Esophagus muscularis mucosa (tissue), 4 donors: ENCODE measurements around the gene ITPR1. TPM values are rescaled to one million over a fixed set of nuclear protein-coding genes. Genes with fewer than 3 reads are reported as not detected.
A peak's percentile ranks its signal among the peaks of the same experiment; 100 is the strongest.

Source experiments
- DNase-seq: peaks from one replicate; pipeline ENCODE4 v3.0.0-alpha.2; 2017; ENCODE audit errors: extremely low spot score
- H3K27ac ChIP-seq, 4 donors: fragments of 200-600 bp; sonication (generic); replicated peaks in 1 of 4; 1 replicate in 3 of 4; 2 replicates in 1 of 4; pipeline ENCODE4 v1.5.1; 2016 to 2019; ENCODE audit warnings: mild to moderate bottlenecking in 1 of 4
- H3K27me3 ChIP-seq, 4 donors: fragments of 200-600 bp; sonication (generic); one replicate each; pipeline versions ENCODE4 v1.5.1 to v1.6.0; 2016 to 2019
- H3K36me3 ChIP-seq, 4 donors: fragments of 200-600 bp; sonication (generic); one replicate each; pipeline ENCODE4 v1.5.1; 2016 to 2019
- H3K4me1 ChIP-seq, 4 donors: fragments of 200-600 bp; sonication (generic); one replicate each; pipeline ENCODE4 v1.5.1; 2016 to 2019
- H3K4me3 ChIP-seq, 4 donors: fragments of 200-600 bp; sonication (generic); 1 replicate in 2 of 4; 2 replicates in 2 of 4; pipeline ENCODE4 v1.5.1; 2016 to 2019; ENCODE audit warnings: mild to moderate bottlenecking in 4 of 4, moderate library complexity in 1 of 4
- H3K9me3 ChIP-seq, 4 donors: fragments of 200-600 bp; sonication (generic); 1 replicate in 3 of 4; 2 replicates in 1 of 4; pipeline ENCODE4 v1.5.1; 2016 to 2019
- CTCF ChIP-seq, 3 experiments: fragments of 200-600 bp in 2 of 3; fragments of 450-650 bp in 1 of 3; sonication (generic) in 2 of 3; IDR thresholded peaks; one replicate each; pipeline ENCODE4 v1.5.1; 2017 to 2019; ENCODE audit warnings: antibody characterized with exemption in 3 of 3, mild to moderate bottlenecking in 2 of 3, moderate library complexity in 1 of 3
- EP300 ChIP-seq: sonication (generic); formaldehyde crosslinking; IDR thresholded peaks from one replicate; pipeline ENCODE4 v1.6.1; 2017; ENCODE audit warnings: antibody characterized with exemption
- POLR2A ChIP-seq: fragments of 450-650 bp; IDR thresholded peaks from one replicate; pipeline ENCODE4 v1.6.1; 2017; ENCODE audit warnings: antibody characterized with exemption, moderate library complexity, mild to moderate bottlenecking, low read depth
- POLR2AphosphoS5 ChIP-seq, 2 donors: sonication (generic); formaldehyde crosslinking; IDR thresholded peaks; one replicate each; pipeline ENCODE4 v1.6.1; 2017; ENCODE audit warnings: antibody characterized with exemption in 2 of 2
- WGBS: methylation state at CpG from one replicate; pipeline ENCODE4 v1.1.5; 2018; 5-methylcytosine and 5-hydroxymethylcytosine counted together
- intact Hi-C: fragments of 100-400 bp; cut with DNase I; formaldehyde crosslinking; loops from one replicate; pipeline ENCODE4 v1.15.1; 2023
- total RNA-seq, 4 donors: library from RNA; depleted of rRNA; stranded (reverse); fragments of >200 nt; gene quantifications; one replicate each; pipeline versions ENCODE4 v1.1.0 to v1.2.1, GENCODE V29; 2016

ITPR1 gene
- total RNA-seq, 4 donors from 2014 or later = 204 to 271 (median 222) TPM

- TF ChIP-seq EP300 (no peak), CTCF (IDR thresholded peaks at IDR 0.05) (no peak), POLR2AphosphoS5 (IDR thresholded peaks at IDR 0.05) (no peak), POLR2A (no peak)
- Histone ChIP-seq H3K36me3 (no peaks in the 10 kb centered on the region), H3K4me3 (no peak overlapping the region), H3K4me1 (peaks cover 14 to 17% (median 15%) of the 10 kb centered on the region in 4 donors), H3K9me3 (no peaks in the 10 kb centered on the region), H3K27ac (no peak overlapping the region), H3K27me3 (no peaks in the 10 kb centered on the region)
- intact Hi-C loops = loop anchor here (10.0 kb wide), 1 partner anchor 108 kb away; no protein-coding TSS in a partner anchor
- no peak for DNase-seq
- WGBS = 82% methylated on average over 3 of the region's 3 CpGs
Measured at GRCh38 chr3:4462369-4463040, 30.6 kb upstream of the ITPR1 start.

GRCh38 chr3:4464576-4464975 is 28.6 kb upstream of the ITPR1 start:
- intact Hi-C loops = loop anchor here (10.0 kb wide), 1 partner anchor 110 kb away; no protein-coding TSS in a partner anchor
- DNase-seq = no peak
- Histone ChIP-seq H3K27me3 (no peaks in the 10 kb centered on the region), H3K4me1 (peaks cover 14 to 21% (median 18%) of the 10 kb centered on the region in 4 donors), H3K36me3 (no peaks in the 10 kb centered on the region), H3K9me3 (no peaks in the 10 kb centered on the region), H3K27ac (no peak overlapping the region), H3K4me3 (no peak overlapping the region)
- TF ChIP-seq CTCF (IDR thresholded peaks at IDR 0.05) (no peak), POLR2AphosphoS5 (IDR thresholded peaks at IDR 0.05) (no peak), POLR2A (no peak), EP300 (no peak)
- 76% methylated on average over 1 of the region's 1 CpG for whole genome bisulfite sequencing

- Histone ChIP-seq H3K36me3 (no peaks in the 10 kb centered on the region), H3K4me3 (peak within 1 kb of the TSS; percentile 79 to 97 (median 90)), H3K27me3 (no peaks in the 10 kb centered on the region), H3K4me1 (peaks cover 14 to 21% (median 16%) of the 10 kb centered on the region in 4 donors), H3K27ac (peak within 1 kb of the TSS; percentile 79 to 86 (median 85)), H3K9me3 (no peaks in the 10 kb centered on the region)
- DNase-seq = no peak
- no peak for TF ChIP-seq EP300
- no peak for TF ChIP-seq CTCF (IDR thresholded peaks at IDR 0.05)
- TF ChIP-seq POLR2AphosphoS5 (IDR thresholded peaks at IDR 0.05) = peak; percentile 85 to 90
- WGBS = under 1% methylated on average over 8 of the region's 47 CpGs
- intact Hi-C loops = loop anchor here (10.0 kb wide), 1 partner anchor 112 kb away; no protein-coding TSS in a partner anchor
Measured at GRCh38 chr3:4466741-4467521, 26.2 kb upstream of the ITPR1 start, which contains the start of gene SUMF1. TSS of gene SUMF1 (minus strand) at chr3:4467269. CDS start at chr3:4467245, 24 bp downstream.

- intact Hi-C loops = loop anchor here (10.0 kb wide), 1 partner anchor 113 kb away; no protein-coding TSS in a partner anchor
- Histone ChIP-seq H3K9me3 (no peaks in the 10 kb centered on the region), H3K27me3 (no peaks in the 10 kb centered on the region), H3K36me3 (no peaks in the 10 kb centered on the region), H3K4me1 (peaks cover 13 to 21% (median 16%) of the 10 kb centered on the region in 4 donors), H3K4me3 (peak overlapping the region; percentile 79 to 97 (median 90)), H3K27ac (peak overlapping the region; percentile 79 to 86 (median 85))
- TF ChIP-seq EP300 = no peak
- no peak for TF ChIP-seq POLR2AphosphoS5 (IDR thresholded peaks at IDR 0.05)
- no peak for TF ChIP-seq CTCF (IDR thresholded peaks at IDR 0.05)
- no peak for TF ChIP-seq POLR2A
- no peak for DNase-seq
- WGBS = 74% methylated on average over 13 of the region's 13 CpGs
Measured at GRCh38 chr3:4467522-4467867, 25.7 kb upstream of the ITPR1 start.
